ENCODE measurements around the gene SETBP1. TPM values are rescaled to one million over a fixed set of nuclear protein-coding genes. Genes with fewer than 3 reads are reported as not detected.

The SETBP1 gene
- total and polyA plus RNA-seq, 9 of the 15 experiments (the other 6 are each of a cell fraction or from before 2014, with no cell fraction given) = under 0.01 to 0.13 (median 0.04) TPM

DNA sequence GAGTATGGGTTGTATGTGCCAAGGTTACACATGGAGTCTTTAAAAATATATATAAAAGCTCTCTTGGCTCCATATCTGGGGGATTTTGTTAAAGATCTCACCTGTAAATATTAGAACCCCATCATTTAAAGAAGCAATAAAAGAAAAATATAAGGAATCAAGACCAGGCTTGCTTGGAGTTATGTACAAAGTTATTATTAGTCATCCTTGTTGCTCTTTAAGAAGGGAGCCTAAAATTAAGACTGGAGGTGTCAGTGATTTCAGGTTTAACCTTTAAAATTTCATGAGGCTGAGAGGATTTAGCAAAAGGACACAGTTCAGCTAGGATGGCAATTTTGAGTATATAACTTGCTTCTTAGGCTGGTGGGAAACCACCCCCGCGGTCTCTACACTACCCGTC, 181.4 kb downstream of the SETBP1 start:
- ChIA-PET CTCF (ENCODE audit: low intra/inter-chr PET ratio) (no interaction called here), POLR2A (no interaction called here)
- Histone ChIP-seq H3K27ac (ENCODE audit: extremely low read depth, low read depth, low read length) (no peak overlapping the region), H3K79me2 (ENCODE audit: control insufficient read depth, insufficient read depth, low read length) (no peaks in the 10 kb centered on the region), H3K4me3 (no peak overlapping the region), H3K4me2 (ENCODE audit: insufficient read depth, low read length) (no peak overlapping the region), H3K36me3 (ENCODE audit: control insufficient read depth, insufficient read depth, low read length) (no peaks in the 10 kb centered on the region), H4K20me1 (replicated peaks; ENCODE audit: control insufficient read depth, insufficient read depth, low read length) (no peaks in the 10 kb centered on the region), H2AFZ (ENCODE audit: low read depth, low read length) (no peak overlapping the region), H3K4me1 (replicated peaks in 1 of 2; ENCODE audit: control insufficient read depth in 2 of 2, insufficient read depth in 2 of 2, low read length in 2 of 2) (no peaks in the 10 kb centered on the region), H3K9ac (ENCODE audit: insufficient read depth in 1 of 2, low read depth in 2 of 2, low read length in 2 of 2) (no peak overlapping the region), H3K27me3 (ENCODE audit: control insufficient read depth in 2 of 2, insufficient read depth in 2 of 2, low read length in 2 of 2) (no peaks in the 10 kb centered on the region), H3K9me1 (ENCODE audit: control insufficient read depth, insufficient read depth, low read length) (no peaks in the 10 kb centered on the region), H3K9me3 (replicated peaks; ENCODE audit: control insufficient read depth, insufficient read depth, low read depth, low read length) (no peaks in the 10 kb centered on the region)
- FAIRE-seq (no peak), ATAC-seq (no peak), DNase-seq (ENCODE audit: extremely low read depth in 1 of 4, low spot score in 3 of 4) (no peak)
- intact Hi-C loops (cut with micrococcal nuclease) = no loop called here
- in situ Hi-C loops (cut with MboI) = no loop called here
- WGBS (ENCODE audit: insufficient coverage, low coverage, missing lambda C conversion rate) = 0% methylated on average over 3 of the region's 3 CpGs
- no TSS peak for BruUV-seq (replicated peaks)
- TF ChIP-seq PTTG1 (tag; IDR thresholded peaks at IDR 0.05; ENCODE audit: low read depth) (no peak), MBD1 (CRISPR knock-in tag; IDR thresholded peaks at IDR 0.05) (no peak), TAL1 (IDR thresholded peaks at IDR 0.05) (no peak), ASH1L (IDR thresholded peaks at IDR 0.05; ENCODE audit: borderline replicate concordance, low read depth, partially characterized antibody) (no peak), SP2 (IDR thresholded peaks at IDR 0.05; ENCODE audit: extremely low read depth, low read depth, low read length, poor library complexity, severe bottlenecking) (no peak)
- TF ChIP-seq, protein P1, sequence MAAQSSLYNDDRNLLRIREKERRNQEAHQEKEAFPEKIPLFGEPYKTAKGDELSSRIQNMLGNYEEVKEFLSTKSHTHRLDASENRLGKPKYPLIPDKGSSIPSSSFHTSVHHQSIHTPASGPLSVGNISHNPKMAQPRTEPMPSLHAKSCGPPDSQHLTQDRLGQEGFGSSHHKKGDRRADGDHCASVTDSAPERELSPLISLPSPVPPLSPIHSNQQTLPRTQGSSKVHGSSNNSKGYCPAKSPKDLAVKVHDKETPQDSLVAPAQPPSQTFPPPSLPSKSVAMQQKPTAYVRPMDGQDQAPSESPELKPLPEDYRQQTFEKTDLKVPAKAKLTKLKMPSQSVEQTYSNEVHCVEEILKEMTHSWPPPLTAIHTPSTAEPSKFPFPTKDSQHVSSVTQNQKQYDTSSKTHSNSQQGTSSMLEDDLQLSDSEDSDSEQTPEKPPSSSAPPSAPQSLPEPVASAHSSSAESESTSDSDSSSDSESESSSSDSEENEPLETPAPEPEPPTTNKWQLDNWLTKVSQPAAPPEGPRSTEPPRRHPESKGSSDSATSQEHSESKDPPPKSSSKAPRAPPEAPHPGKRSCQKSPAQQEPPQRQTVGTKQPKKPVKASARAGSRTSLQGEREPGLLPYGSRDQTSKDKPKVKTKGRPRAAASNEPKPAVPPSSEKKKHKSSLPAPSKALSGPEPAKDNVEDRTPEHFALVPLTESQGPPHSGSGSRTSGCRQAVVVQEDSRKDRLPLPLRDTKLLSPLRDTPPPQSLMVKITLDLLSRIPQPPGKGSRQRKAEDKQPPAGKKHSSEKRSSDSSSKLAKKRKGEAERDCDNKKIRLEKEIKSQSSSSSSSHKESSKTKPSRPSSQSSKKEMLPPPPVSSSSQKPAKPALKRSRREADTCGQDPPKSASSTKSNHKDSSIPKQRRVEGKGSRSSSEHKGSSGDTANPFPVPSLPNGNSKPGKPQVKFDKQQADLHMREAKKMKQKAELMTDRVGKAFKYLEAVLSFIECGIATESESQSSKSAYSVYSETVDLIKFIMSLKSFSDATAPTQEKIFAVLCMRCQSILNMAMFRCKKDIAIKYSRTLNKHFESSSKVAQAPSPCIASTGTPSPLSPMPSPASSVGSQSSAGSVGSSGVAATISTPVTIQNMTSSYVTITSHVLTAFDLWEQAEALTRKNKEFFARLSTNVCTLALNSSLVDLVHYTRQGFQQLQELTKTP (IDR thresholded peaks at IDR 0.05; ENCODE audit: low read depth in 1 of 2, partially characterized antibody in 2 of 2) = no peak
